Prostate gland (tissue), 2 donors: ENCODE measurements around the gene ZSCAN5C. TPM values are rescaled to one million over a fixed set of nuclear protein-coding genes. Genes with fewer than 3 reads are reported as not detected.
A peak's percentile ranks its signal among the peaks of the same experiment; 100 is the strongest.
"Not testable (repeated sequence)": the region's sequence is repeated elsewhere in the genome, so short reads cannot be mapped to it uniquely, and the experiment has no call there.

ENCODE experiments used
- DNase-seq: peaks from one replicate; pipeline ENCODE4 v3.0.0-alpha.2; 2019; ENCODE audit warnings: low spot score
- H3K27ac ChIP-seq, 2 donors: fragments of 200-600 bp; sonication (generic); 2 replicates each; pipeline ENCODE4 v1.5.1; 2017 to 2019
- H3K27me3 ChIP-seq: fragments of 200-600 bp; sonication (generic); replicated peaks from 2 replicates; pipeline ENCODE4 v1.5.1; 2019; ENCODE audit not compliant: insufficient read depth
- H3K36me3 ChIP-seq, 2 donors: fragments of 200-600 bp; sonication (generic); 1 replicate in 1 of 2; 2 replicates in 1 of 2; pipeline versions ENCODE4 v1.5.1 to v1.8.1; 2017 to 2019
- H3K4me1 ChIP-seq: fragments of 200-600 bp; sonication (generic); replicated peaks from 2 replicates; pipeline ENCODE4 v1.5.1; 2019
- H3K4me3 ChIP-seq, 2 donors: fragments of 200-600 bp; sonication (generic); 2 replicates each; pipeline ENCODE4 v1.5.1; 2017 to 2019
- H3K9me3 ChIP-seq: fragments of 200-600 bp; sonication (generic); 2 replicates; pipeline ENCODE4 v1.5.1; 2017
- POLR2A ChIP-seq: fragments of 450-650 bp; IDR thresholded peaks from one replicate; pipeline ENCODE4 v1.6.1; 2016; ENCODE audit warnings: antibody characterized with exemption, mild to moderate bottlenecking
- POLR2AphosphoS5 ChIP-seq: sonication (generic); formaldehyde crosslinking; IDR thresholded peaks from one replicate; pipeline ENCODE4 v1.6.1; 2017; ENCODE audit warnings: antibody characterized with exemption
- WGBS: methylation state at CpG from one replicate; pipeline ENCODE4 v1.1.5; 2018; 5-methylcytosine and 5-hydroxymethylcytosine counted together
- intact Hi-C: fragments of 100-400 bp; cut with DNase I; formaldehyde crosslinking; loops from one replicate; pipeline ENCODE4 v1.14.2; 2022
- total RNA-seq, 2 donors: library from RNA; depleted of rRNA; stranded (reverse); fragments of >200 nt; gene quantifications; one replicate each; pipeline ENCODE4 v1.1.0, GENCODE V29; 2016
- TF ChIP-seq, protein P1 (sequence below), 4 experiments: fragments of 200-600 bp in 2 of 4; fragments of 450-650 bp in 2 of 4; sonication (generic) in 2 of 4; IDR thresholded peaks; 1 replicate in 3 of 4; 2 replicates in 1 of 4; pipeline ENCODE4 v1.5.1; 2016 to 2019; ENCODE audit warnings: antibody characterized with exemption in 4 of 4, mild to moderate bottlenecking in 2 of 4, moderate library complexity in 2 of 4

Gene ZSCAN5C
- total RNA-seq, 2 donors from 2014 or later: not detected

GRCh38 chr19:56245121-56245740 lies 43.2 kb downstream of the ZSCAN5C start:
- no peaks in the 10 kb centered on the region for H3K36me3 ChIP-seq
- no peak for DNase-seq
- WGBS: 74% methylated on average over 7 of the region's 7 CpGs
- H3K4me1 ChIP-seq: no peaks in the 10 kb centered on the region
- H3K9me3 ChIP-seq: no peaks in the 10 kb centered on the region
- no peak for TF ChIP-seq POLR2AphosphoS5
- TF ChIP-seq POLR2A: no peak
- TF ChIP-seq, protein P1, sequence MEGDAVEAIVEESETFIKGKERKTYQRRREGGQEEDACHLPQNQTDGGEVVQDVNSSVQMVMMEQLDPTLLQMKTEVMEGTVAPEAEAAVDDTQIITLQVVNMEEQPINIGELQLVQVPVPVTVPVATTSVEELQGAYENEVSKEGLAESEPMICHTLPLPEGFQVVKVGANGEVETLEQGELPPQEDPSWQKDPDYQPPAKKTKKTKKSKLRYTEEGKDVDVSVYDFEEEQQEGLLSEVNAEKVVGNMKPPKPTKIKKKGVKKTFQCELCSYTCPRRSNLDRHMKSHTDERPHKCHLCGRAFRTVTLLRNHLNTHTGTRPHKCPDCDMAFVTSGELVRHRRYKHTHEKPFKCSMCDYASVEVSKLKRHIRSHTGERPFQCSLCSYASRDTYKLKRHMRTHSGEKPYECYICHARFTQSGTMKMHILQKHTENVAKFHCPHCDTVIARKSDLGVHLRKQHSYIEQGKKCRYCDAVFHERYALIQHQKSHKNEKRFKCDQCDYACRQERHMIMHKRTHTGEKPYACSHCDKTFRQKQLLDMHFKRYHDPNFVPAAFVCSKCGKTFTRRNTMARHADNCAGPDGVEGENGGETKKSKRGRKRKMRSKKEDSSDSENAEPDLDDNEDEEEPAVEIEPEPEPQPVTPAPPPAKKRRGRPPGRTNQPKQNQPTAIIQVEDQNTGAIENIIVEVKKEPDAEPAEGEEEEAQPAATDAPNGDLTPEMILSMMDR (IDR thresholded peaks at IDR 0.05): no peak
- H3K27ac ChIP-seq: no peak overlapping the region
- H3K4me3 ChIP-seq: no peak overlapping the region
- H3K27me3 ChIP-seq: no peaks in the 10 kb centered on the region
- intact Hi-C loops: no loop called here

GRCh38 chr19:56245764-56246163 lies 43.7 kb downstream of the ZSCAN5C start:
- H3K9me3 ChIP-seq, H3K4me1 ChIP-seq, H3K27me3 ChIP-seq, H3K36me3 ChIP-seq, H3K4me3 ChIP-seq, H3K27ac ChIP-seq, intact Hi-C loops, DNase-seq: not testable (repeated sequence)
- 66% methylated on average over 4 of the region's 4 CpGs for WGBS

- H3K36me3 ChIP-seq, H3K27me3 ChIP-seq, H3K9me3 ChIP-seq, DNase-seq, H3K27ac ChIP-seq, intact Hi-C loops, H3K4me1 ChIP-seq, H3K4me3 ChIP-seq: not testable (repeated sequence)
- 92% methylated on average over 8 of the region's 8 CpGs for WGBS
Observed at GRCh38 chr19:56248736-56249338, 46.8 kb downstream of the ZSCAN5C start.

GRCh38 chr19:56252699-56253422 lies 50.8 kb downstream of the ZSCAN5C start:
- 45% methylated on average over 10 of the region's 10 CpGs for WGBS
- Histone ChIP-seq H3K9me3 (no peaks in the 10 kb centered on the region), H3K4me1 (no peaks in the 10 kb centered on the region), H3K27me3 (no peaks in the 10 kb centered on the region), H3K36me3 (no peaks in the 10 kb centered on the region), H3K4me3 (no peak overlapping the region), H3K27ac (no peak overlapping the region)
- TF ChIP-seq, protein P1 (IDR thresholded peaks at IDR 0.05): peak; percentile 49 to 79 (median 64)
- TF ChIP-seq POLR2AphosphoS5: no peak
- DNase-seq: peak; percentile 31
- intact Hi-C loops: loop anchor here (5.0 to 10.0 kb wide), 2 partner anchors 99 to 168 kb away; no protein-coding TSS in a partner anchor

GRCh38 chr19:56253737-56254136 lies 51.7 kb downstream of the ZSCAN5C start:
- H3K36me3 ChIP-seq: no peaks in the 10 kb centered on the region
- TF ChIP-seq POLR2AphosphoS5: no peak
- TF ChIP-seq, protein P1 (IDR thresholded peaks at IDR 0.05): peak in 3 of 4 experiments; percentile 33 to 59 (median 49)
- TF ChIP-seq POLR2A: no peak
- DNase-seq: peak; percentile 19
- H3K4me1 ChIP-seq: no peaks in the 10 kb centered on the region
- whole genome bisulfite sequencing: 51% methylated on average over 5 of the region's 5 CpGs
- no peak overlapping the region for H3K4me3 ChIP-seq
- H3K27me3 ChIP-seq: no peaks in the 10 kb centered on the region
- H3K27ac ChIP-seq: no peak overlapping the region
- H3K9me3 ChIP-seq: no peaks in the 10 kb centered on the region
- intact Hi-C loops: loop anchor here (5.0 to 10.0 kb wide), 2 partner anchors 99 to 169 kb away; no protein-coding TSS in a partner anchor
